AG04449 (cell line): Measurements from ENCODE around the gene PIK3R4.

Experiments used
- CTCF ChIA-PET: fragments of 350-600 bp; formaldehyde crosslinking; extraction: SDS; loops from one replicate; lab custom pipeline; 2021; ENCODE audit warnings: antibody characterized with exemption; lab: Yijun Ruan, JAX
- POLR2A ChIA-PET: fragments of 400-600, 350-600 bp; formaldehyde crosslinking; extraction: SDS; loops from one replicate; lab custom pipeline; 2020; ENCODE audit warnings: antibody characterized with exemption, inconsistent platforms; lab: Yijun Ruan, JAX
- DNase-seq: peaks from one replicate; pipeline ENCODE4 v3.0.0-alpha.2; 2010; ENCODE audit warnings: low read depth, low spot score
- H3K4me3 ChIP-seq: 2 replicates; pipeline ENCODE4 v1.5.1; 2011; ENCODE audit warnings: low read depth, mild to moderate bottlenecking, control low read depth, low read length
- TF ChIP-seq, protein P1 (sequence below): IDR thresholded peaks from one replicate; pipeline ENCODE4 v1.5.1; 2011; ENCODE audit warnings: mild to moderate bottlenecking, moderate library complexity, low read length, control low read depth, inconsistent platforms; ENCODE audit not compliant: insufficient read depth; ENCODE audit errors: missing control alignments

The PIK3R4 gene

DNA sequence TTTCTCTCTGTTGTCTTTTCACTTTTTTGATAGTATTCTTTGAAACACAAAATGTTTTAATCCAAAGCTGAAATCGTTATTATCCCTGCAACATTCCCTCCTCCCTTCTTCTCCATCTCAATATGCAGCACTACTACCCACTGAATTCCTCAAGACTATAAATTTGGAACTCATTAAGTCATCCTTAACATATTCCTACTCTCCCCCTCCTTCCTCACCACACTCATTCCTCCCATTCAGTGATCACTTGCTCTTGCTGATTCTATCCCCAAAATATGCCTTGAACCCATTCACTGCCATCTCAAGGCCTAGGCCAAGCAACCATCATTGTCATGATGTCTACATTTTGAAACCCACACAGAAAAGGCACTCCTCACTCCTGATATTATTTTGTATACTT, 2.4 kb upstream of the PIK3R4 start:
- TF ChIP-seq, protein P1, sequence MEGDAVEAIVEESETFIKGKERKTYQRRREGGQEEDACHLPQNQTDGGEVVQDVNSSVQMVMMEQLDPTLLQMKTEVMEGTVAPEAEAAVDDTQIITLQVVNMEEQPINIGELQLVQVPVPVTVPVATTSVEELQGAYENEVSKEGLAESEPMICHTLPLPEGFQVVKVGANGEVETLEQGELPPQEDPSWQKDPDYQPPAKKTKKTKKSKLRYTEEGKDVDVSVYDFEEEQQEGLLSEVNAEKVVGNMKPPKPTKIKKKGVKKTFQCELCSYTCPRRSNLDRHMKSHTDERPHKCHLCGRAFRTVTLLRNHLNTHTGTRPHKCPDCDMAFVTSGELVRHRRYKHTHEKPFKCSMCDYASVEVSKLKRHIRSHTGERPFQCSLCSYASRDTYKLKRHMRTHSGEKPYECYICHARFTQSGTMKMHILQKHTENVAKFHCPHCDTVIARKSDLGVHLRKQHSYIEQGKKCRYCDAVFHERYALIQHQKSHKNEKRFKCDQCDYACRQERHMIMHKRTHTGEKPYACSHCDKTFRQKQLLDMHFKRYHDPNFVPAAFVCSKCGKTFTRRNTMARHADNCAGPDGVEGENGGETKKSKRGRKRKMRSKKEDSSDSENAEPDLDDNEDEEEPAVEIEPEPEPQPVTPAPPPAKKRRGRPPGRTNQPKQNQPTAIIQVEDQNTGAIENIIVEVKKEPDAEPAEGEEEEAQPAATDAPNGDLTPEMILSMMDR, result no peak
- H3K4me3 ChIP-seq, result no peak overlapping the region
- DNase-seq, result peak; percentile 41
- ChIA-PET POLR2A (no interaction called here), CTCF (interaction anchor here (0.6 to 5.0 kb wide), 2 partner anchors 11 to 133 kb away, joined by 3 to 36 read pairs; no protein-coding TSS in a partner anchor)

DNA sequence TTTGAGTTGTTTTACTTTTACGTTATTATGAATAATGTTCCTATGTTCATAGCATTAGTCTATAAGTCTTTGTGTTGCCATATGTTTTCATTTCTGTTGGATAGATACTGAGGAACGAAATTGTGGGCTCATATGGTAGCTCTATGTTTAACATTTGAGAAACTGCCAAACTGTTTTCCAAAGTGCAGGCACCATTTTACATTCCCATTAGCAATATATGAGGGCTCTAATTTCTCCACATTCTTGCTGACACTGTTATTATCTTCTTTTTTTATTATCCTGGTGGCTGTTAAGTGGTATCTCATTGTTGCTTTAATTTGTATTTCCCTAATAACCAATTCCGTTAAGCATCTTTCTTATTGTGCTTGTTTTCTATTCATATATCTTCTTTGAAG, 1.8 kb upstream of the PIK3R4 start:
- CTCF ChIA-PET, result interaction anchor here (5.0 kb wide), 1 partner anchor 11 kb away, joined by 36 read pairs; no protein-coding TSS in a partner anchor
- no peak for DNase-seq

DNA sequence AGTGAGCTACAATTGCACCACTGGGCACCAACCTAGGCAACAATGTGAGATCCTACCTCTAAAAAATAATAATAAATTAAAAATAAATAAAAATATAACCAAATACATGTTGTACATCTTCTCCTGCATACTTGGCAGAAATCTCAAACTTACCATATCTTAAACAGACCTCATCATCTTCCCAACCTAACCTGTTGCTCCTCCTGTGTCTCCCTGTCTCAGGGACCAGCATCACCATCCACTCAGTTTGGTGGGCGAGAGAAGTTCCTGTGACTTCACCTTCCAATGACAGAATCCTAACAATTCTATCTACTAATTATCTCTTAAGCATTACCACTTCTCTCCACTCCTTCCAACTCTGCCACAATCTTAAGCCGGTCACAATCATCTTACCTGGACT, 3.3 kb downstream of the PIK3R4 start:
- CTCF ChIA-PET, result interaction anchor here (0.8 to 1.4 kb wide), 3 partner anchors 13 to 17 kb away, joined by 3 to 6 read pairs (median 5); no protein-coding TSS in a partner anchor
- no peak overlapping the region for H3K4me3 ChIP-seq
- POLR2A ChIA-PET, result no interaction called here
- TF ChIP-seq, protein P1, result no peak
- no peak for DNase-seq

More for the DNA sequence above, 1.8 kb upstream of the PIK3R4 start:
- POLR2A ChIA-PET, result no interaction called here
- TF ChIP-seq, protein P1, result no peak
- peak overlapping the region; percentile 57 for H3K4me3 ChIP-seq

DNA sequence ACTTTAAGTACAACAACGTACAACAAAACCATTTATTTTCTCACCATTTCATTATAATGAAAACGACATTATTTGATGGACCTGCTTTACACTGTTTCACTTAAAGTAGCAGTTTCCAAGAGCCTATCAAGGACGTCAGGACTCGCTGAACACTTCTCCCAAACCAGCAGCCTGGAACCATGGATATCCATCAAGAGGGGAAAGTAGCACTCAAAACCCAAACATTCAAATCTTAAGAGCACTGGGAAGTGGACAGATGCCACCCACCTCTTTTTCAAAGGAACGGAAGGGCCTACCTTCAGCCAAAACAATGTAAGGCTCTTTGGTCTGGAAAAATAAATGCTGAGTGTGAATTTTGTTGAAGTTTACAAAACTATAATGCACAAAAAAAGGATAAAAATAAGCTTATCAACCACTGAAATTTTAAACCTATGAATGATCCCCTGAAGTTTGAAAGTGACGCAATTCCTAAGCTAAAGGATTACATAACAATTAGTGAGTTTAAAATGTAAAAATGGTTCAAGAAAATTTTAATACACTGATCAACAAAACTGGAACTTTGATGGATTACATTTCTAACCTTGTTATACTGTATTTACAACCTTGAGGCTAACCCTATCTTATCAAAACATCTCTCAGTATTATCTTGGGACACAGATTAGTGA, 4.6 kb downstream of the PIK3R4 start:
- POLR2A ChIA-PET, result no interaction called here
- TF ChIP-seq, protein P1, result no peak
- no peak overlapping the region for H3K4me3 ChIP-seq
- no peak for DNase-seq
- CTCF ChIA-PET, result no interaction called here

DNA sequence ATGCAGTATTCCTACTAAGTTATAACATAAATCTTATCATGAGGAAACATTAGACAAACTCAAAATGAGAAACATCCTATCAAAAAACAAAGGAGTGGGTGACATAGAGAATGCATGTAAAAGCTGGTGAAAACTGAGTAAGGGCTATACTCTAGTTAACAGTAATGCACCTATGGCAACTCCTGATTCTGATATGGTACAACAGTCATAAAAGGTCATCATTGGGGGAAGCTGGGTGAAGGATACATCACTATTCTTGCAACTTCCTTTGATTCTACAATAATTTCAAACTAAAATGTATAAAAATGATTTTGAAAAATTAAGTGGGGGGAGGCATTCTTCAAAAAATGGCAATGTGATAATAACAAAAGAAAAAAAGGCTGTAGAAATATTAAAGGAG, 6.8 kb downstream of the PIK3R4 start:
- H3K4me3 ChIP-seq, result no peak overlapping the region
- TF ChIP-seq, protein P1, result no peak
- DNase-seq, result no peak
- POLR2A ChIA-PET, result no interaction called here
- CTCF ChIA-PET, result no interaction called here

DNA sequence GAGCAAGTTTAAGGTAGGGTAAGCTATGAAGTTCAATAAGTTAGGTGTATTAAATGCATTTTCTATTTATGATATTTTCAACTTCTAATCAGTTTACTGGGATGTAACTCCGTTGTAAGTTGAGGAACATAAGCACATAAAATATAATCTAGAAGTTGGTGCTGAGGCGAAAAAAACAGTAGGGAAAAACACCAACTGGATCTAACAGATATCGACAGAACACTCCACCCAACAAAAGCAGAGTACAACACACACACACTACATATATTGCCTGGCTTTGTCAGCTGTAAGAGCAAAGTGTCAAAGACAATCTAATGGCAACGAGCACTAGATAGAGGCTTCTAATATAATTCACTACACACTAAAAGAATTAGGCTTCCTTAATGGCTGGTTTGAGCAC, 8.4 kb downstream of the PIK3R4 start:
- H3K4me3 ChIP-seq, result no peak overlapping the region
- CTCF ChIA-PET, result no interaction called here
- TF ChIP-seq, protein P1, result no peak
- DNase-seq, result no peak
- POLR2A ChIA-PET, result no interaction called here
